Choroid plexus epithelial cell (primary cell): Measurements from ENCODE around the gene USHBP1.

Experiments
- DNase-seq: peaks from one replicate; pipeline ENCODE4 v3.0.0-alpha.2; 2010; ENCODE audit warnings: low read depth
- H3K4me3 ChIP-seq: 2 replicates; pipeline ENCODE4 v1.5.1; 2011; ENCODE audit warnings: low read depth, mild to moderate bottlenecking, control low read depth, low read length, moderate library complexity
- TF ChIP-seq, protein P1 (sequence below): conservative IDR thresholded peaks from 2 replicates; pipeline ENCODE4 v1.5.1; 2011; ENCODE audit warnings: low read depth, mild to moderate bottlenecking, control low read depth, inconsistent platforms, low read length, moderate library complexity

The USHBP1 gene

DNA sequence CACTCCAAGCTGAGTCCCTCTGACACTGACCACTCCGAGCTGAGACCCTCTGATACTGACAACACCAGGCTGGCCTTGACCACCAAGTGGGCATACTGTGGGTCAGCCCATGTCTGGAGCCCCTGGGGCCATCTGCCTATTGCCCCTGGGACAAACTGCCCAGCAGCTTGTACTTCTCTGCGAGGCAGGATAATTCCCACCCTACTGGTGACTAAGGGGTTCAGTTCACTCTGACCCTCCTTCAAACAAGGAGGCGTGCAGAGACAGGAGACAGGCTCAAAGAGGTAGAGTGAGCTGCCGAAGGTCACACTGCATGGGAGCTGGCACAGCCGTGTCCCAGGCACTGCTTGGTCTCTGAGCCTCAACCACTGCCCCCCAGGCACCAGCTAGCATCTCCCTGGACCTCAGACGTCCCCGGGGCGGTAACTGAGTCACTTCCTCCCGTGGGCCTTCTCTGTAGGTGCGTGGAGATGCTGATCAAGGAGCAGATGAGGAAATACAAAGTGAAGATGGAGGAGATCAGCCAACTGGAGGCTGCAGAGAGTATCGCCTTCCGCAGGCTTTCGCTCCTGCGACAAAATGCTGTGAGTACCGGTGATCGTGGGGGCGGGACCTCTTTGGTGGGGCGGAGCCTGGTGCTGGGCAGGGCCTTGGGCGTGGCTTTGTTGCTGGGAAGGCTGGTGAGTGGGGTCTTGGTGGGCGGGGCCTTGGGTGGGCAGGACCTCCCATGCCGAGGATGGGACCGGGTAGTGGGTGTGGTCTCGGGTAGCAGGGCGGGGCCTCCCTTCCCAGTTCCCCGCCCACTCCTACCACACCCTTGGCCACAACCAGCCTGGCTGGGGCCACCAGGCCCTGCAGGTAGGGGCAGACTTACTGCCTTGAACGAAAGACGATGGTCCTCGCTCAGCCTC is 55.2 kb downstream of the USHBP1 start:
- DNase-seq, result peak; percentile 37
- H3K4me3 ChIP-seq, result no peak overlapping the region
- TF ChIP-seq, protein P1, sequence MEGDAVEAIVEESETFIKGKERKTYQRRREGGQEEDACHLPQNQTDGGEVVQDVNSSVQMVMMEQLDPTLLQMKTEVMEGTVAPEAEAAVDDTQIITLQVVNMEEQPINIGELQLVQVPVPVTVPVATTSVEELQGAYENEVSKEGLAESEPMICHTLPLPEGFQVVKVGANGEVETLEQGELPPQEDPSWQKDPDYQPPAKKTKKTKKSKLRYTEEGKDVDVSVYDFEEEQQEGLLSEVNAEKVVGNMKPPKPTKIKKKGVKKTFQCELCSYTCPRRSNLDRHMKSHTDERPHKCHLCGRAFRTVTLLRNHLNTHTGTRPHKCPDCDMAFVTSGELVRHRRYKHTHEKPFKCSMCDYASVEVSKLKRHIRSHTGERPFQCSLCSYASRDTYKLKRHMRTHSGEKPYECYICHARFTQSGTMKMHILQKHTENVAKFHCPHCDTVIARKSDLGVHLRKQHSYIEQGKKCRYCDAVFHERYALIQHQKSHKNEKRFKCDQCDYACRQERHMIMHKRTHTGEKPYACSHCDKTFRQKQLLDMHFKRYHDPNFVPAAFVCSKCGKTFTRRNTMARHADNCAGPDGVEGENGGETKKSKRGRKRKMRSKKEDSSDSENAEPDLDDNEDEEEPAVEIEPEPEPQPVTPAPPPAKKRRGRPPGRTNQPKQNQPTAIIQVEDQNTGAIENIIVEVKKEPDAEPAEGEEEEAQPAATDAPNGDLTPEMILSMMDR, result no peak

DNA sequence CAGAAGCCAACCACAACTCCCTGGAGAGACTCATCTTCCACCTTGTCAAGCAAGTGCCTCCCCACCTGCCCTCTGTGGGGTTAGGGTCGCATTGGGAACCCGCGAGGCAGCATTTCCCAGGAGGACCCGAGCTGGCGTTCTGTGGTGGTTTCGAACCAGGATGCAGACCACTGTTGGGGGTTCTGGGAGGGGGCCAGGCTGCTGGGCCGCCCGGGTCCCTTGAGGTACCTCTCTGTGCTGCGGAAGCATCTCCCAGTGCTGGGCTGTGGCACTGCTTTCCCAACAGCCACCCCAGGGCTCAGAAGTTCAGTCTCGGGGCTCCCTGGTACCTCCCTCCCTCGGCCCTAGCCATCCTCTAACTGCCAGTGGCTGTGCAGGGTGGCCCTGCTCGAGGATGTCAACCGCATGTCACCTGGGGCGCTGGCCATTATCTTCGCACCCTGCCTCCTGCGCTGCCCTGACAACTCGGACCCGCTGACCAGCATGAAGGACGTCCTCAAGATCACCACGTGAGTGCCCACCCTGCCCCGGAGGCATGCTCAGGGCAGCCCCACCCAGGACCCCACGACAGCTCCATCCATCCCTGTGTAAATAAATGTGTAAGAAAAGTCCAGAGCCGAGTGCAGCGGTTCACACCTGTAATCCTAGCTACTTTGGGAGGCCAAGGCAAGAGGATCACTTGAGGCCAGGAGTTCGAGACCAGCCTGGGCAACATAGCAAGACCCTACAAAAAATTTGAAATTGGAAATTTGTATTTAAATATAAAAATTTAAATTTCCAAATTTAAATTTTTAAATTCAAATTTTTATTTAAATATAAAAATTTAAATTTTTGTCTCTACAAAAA is 57.6 kb downstream of the USHBP1 start:
- no peak overlapping the region for H3K4me3 ChIP-seq
- TF ChIP-seq, protein P1, result no peak
- no peak for DNase-seq

DNA sequence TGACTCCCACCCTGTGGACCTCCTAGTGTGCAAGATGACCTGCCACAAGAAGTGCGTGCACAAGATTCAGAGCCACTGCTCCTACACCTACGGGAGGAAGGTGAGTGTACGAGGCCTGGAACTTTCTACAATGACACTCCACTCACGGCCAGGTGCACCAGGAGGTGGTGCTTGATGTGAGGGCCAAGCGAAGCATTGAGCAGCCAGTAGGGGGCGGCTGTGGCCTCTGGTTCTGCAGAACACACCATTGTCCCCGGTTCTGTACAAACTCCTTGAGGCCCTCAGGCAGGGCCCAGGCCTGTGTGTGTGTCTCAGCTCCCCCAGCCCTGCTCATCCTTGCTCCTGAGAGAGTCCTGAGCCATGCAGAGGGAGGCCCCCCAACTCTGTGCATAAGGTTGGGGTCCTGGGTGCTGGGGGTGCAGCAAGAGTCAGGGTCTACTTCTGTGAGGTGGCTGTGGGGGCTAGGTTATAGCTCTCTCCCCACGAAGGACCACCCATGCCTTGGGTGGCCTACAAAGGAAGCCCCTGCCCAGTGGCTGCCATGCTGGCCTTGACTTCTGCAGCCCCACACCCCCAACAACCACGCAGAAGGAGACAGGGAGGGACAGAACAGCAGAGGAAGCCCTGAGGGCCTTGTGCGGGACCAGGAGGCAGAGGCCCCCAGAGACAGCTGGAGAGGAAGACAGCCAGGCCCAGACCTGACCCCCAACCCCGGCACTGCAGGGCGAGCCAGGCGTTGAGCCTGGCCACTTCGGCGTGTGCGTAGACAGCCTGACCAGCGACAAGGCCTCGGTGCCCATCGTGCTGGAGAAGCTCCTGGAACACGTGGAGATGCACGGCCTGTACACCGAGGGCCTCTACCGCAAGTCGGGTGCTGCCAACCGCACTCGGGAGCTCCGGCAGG is 59.1 kb downstream of the USHBP1 start:
- peak; percentile 83 for DNase-seq
- TF ChIP-seq, protein P1, result peak; percentile 92

DNA sequence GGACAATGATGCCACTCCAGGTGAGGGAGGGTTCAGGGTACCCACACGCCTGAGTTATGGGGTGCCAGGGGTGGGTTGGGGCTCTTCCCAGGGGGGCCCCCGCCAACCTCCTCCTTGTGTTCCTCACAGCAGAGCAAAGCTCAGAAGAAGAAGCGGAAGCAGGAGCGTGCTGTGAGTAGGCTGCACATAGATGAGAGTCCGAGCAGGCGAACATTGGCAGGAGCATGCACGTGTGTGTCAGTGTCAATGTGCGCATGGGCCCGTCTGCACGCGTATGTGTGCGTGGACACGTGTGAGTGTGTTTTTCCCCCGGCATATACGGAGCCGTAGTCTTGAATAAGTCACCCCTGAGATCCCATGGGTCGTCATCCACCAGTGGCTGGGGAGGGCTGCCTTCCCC is 61.8 kb downstream of the USHBP1 start:
- no peak for DNase-seq
- H3K4me3 ChIP-seq, result no peak overlapping the region
- TF ChIP-seq, protein P1, result no peak

More for the DNA sequence above, 59.1 kb downstream of the USHBP1 start:
- H3K4me3 ChIP-seq, result no peak overlapping the region

DNA sequence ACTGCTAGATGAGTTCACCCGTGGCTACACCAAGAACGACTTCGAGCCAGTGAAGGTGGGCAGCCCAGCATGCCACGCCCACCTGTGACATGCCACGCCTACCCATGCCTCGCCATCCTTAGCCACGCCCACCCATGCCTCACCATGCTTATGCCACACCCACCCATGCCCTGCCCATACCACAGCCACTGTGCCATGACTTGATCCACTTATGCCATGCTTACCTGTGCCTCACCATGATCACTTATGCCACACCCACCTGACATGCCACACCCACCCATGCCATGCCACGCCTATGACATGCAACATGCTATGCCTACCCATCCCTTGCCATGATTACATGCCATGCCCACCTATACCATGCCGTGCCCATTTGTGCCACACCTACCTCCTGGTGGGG is 62.3 kb downstream of the USHBP1 start:
- DNase-seq, result no peak
- H3K4me3 ChIP-seq, result no peak overlapping the region
- TF ChIP-seq, protein P1, result no peak

DNA sequence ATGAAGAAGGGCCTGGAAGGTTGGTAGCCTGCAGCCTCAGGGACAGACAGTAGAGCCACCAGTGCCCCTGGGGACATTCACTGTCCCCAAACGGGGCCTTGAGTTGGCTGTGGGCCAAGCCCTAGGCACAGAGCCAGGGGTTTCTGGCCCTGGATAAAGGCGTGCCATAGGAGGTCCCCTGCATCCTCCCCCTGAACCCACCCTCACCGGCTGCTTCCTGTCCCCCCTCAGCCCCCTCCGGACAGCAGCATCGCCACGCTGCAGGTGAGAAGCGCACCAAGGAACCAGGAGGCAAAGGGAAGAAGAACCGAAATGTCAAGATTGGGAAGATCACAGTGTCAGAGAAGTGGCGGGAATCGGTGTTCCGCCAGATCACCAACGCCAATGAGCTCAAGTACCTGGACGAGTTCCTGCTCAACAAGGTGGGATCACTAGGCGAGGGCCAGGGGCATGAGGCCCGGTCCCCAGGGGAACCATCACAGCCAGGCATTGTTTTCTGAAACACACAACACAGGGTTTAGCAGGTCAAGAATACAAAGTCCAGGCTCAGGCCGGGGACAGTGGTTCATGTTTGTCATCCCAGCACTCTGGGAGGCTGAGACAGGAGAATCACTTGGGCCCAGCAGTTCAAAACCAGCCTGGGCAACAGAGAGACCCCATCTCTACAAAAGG is 64.0 kb downstream of the USHBP1 start:
- DNase-seq, result no peak
- TF ChIP-seq, protein P1, result no peak
- H3K4me3 ChIP-seq, result no peak overlapping the region
